Panc1 (cell line): ENCODE data around the gene SEC11A. TPM values are rescaled to one million over a fixed set of nuclear protein-coding genes. Genes with fewer than 3 reads are reported as not detected.

Experiments used
- ATAC-seq: fragments of 200-7000 bp; cut with Tn5 transposase; 2 replicates; pipeline ENCODE4 v1.9.1; 2020; ENCODE audit warnings: mild to moderate bottlenecking, moderate library complexity
- BruUV-seq: library from RNA; stranded (reverse); fragments of 400-500 nt; replicated peaks from 2 replicates; lab custom pipeline; 2021; lab: Mats Ljungman, UMichigan
- CTCF ChIA-PET: fragments of 300-600 bp; sonication (Branson Sonifier 250); formaldehyde crosslinking; loops from one replicate; lab custom pipeline; 2022; ENCODE audit warnings: antibody characterized with exemption; lab: Charles Lee
- POLR2A ChIA-PET: fragments of 300-600 bp; sonication (Branson Sonifier 250); formaldehyde crosslinking; loops from one replicate; lab custom pipeline; 2022; ENCODE audit warnings: antibody characterized with exemption; lab: Charles Lee
- DNase-seq: peaks from one replicate; pipeline ENCODE4 v3.0.0-alpha.2; 2010; ENCODE audit warnings: low read depth, low spot score
- H3K27ac ChIP-seq: 2 replicates; pipeline ENCODE4 v1.5.1; 2011; ENCODE audit warnings: mild to moderate bottlenecking, low read length, inconsistent platforms
- H3K27me3 ChIP-seq: fragments of 200-500 bp; sonication (Bioruptor generic); 2 replicates; pipeline ENCODE4 v1.6.0; 2014; ENCODE audit warnings: low read length, inconsistent platforms; ENCODE audit not compliant: control insufficient read depth, insufficient read depth
- H3K36me3 ChIP-seq: fragments of 200-500 bp; sonication (Bioruptor generic); 2 replicates; pipeline ENCODE4 v1.5.1; 2014; ENCODE audit warnings: inconsistent platforms, mild to moderate bottlenecking, low read length, moderate library complexity; ENCODE audit not compliant: control insufficient read depth, insufficient read depth
- H3K4me1 ChIP-seq: 2 replicates; pipeline ENCODE4 v1.5.1; 2011; ENCODE audit warnings: inconsistent platforms, mild to moderate bottlenecking, low read length, moderate library complexity; ENCODE audit not compliant: control insufficient read depth, insufficient read depth
- H3K4me3 ChIP-seq, 2 experiments: 2 replicates each; pipeline ENCODE4 v1.5.1; 2011 to 2012; ENCODE audit warnings: low read depth in 2 of 2, low read length in 2 of 2, mild to moderate bottlenecking in 2 of 2, inconsistent platforms in 1 of 2, moderate library complexity in 1 of 2
- H3K9me3 ChIP-seq: fragments of 200-500 bp; sonication (Bioruptor generic); 2 replicates; pipeline ENCODE4 v1.5.1; 2014; ENCODE audit warnings: low read depth, mild to moderate bottlenecking, inconsistent platforms, low read length, moderate library complexity; ENCODE audit not compliant: control insufficient read depth, insufficient read depth
- CTCF ChIP-seq: fragments of 450-650 bp; IDR thresholded peaks from 2 replicates; pipeline ENCODE4 v1.5.1; 2017; ENCODE audit warnings: mild to moderate bottlenecking
- POLR2AphosphoS5 ChIP-seq: IDR thresholded peaks from 2 replicates; pipeline ENCODE4 v1.6.1; 2012; ENCODE audit warnings: mild to moderate bottlenecking, low read depth, low read length, moderate library complexity
- REST ChIP-seq, 2 experiments: IDR thresholded peaks; 2 replicates each; pipeline ENCODE4 v1.6.1; 2011 to 2012; ENCODE audit warnings: low read depth in 2 of 2, control low read depth in 1 of 2, low read length in 1 of 2, mild to moderate bottlenecking in 1 of 2, moderate library complexity in 1 of 2; ENCODE audit not compliant: insufficient read depth in 1 of 2
- SIN3A ChIP-seq: IDR thresholded peaks from 2 replicates; pipeline ENCODE4 v1.6.1; 2012; ENCODE audit warnings: low read depth, mild to moderate bottlenecking, low read length, moderate library complexity, borderline replicate concordance; ENCODE audit not compliant: insufficient read depth
- TCF7L2 ChIP-seq: IDR thresholded peaks from 2 replicates; pipeline ENCODE4 v1.6.1; 2011; ENCODE audit warnings: mild to moderate bottlenecking, low read depth, low read length, inconsistent platforms
- in situ Hi-C: cut with HindIII; loops from 2 replicates; pipeline ENCODE4 v1.10.0; 2016; ENCODE audit warnings: low sequenced_read_pairs, low pct_unique_long_range_greater_than_20kb
- intact Hi-C: fragments of 100-400 bp; cut with micrococcal nuclease; formaldehyde crosslinking; loops from one replicate; pipeline ENCODE4 v1.10.0; 2022; ENCODE audit not compliant: unreplicated experiment
- total RNA-seq: library from RNA; stranded (reverse); gene quantifications from one replicate; pipeline ENCODE4 v1.2.1, GENCODE V29; 2021; ENCODE audit not compliant: unreplicated experiment

The SEC11A gene
- total RNA-seq, 1 experiment from 2014 or later, result 164 TPM

- in situ Hi-C loops (no loop called here), intact Hi-C loops (loop anchor here (5.0 kb wide), 1 partner anchor 272 kb away; no protein-coding TSS in a partner anchor)
- H3K4me3 ChIP-seq, result peak overlapping the region; percentile 87 to 92
- no peaks in the 10 kb centered on the region; the same call in 1 of the 2 replicates for H3K36me3 ChIP-seq
- DNase-seq (peak; percentile 67), ATAC-seq (peak; percentile 64)
- ChIA-PET CTCF (no interaction called here), POLR2A (no interaction called here)
- no peak for TF ChIP-seq POLR2AphosphoS5
- TF ChIP-seq TCF7L2, result no peak
- no peak for TF ChIP-seq SIN3A
- TF ChIP-seq CTCF, result peak; percentile 86
- H3K9me3 ChIP-seq, result no peaks in the 10 kb centered on the region
- no peaks in the 10 kb centered on the region for H3K27me3 ChIP-seq
- TSS peak; percentile 89 for BruUV-seq
- H3K4me1 ChIP-seq, result peaks cover 24% of the 10 kb centered on the region
- peak overlapping the region; percentile 96 for H3K27ac ChIP-seq
These were observed 61.1 kb downstream of the SEC11A start for GRCh38 chr15:84654689-84655453.

- BruUV-seq, result no TSS peak
- peak; percentile 57 for DNase-seq
- intact Hi-C loops (no loop called here), in situ Hi-C loops (no loop called here)
- ChIA-PET POLR2A (no interaction called here), CTCF (interaction anchor here (0.6 to 1.0 kb wide), 2 partner anchors 17 to 274 kb away, joined by 3 to 4 read pairs; no protein-coding TSS in a partner anchor)
- peak; percentile 92 for ATAC-seq
- no peaks in the 10 kb centered on the region; the same call in 1 of the 2 replicates for H3K36me3 ChIP-seq
- H3K27ac ChIP-seq, result peak within 1 kb of the TSS; percentile 96
- 0 out of 2 replicates have a peak, but pooled peaks have one; percentile 35 for TF ChIP-seq TCF7L2
- TF ChIP-seq CTCF, result no peak
- peak; percentile 92 for TF ChIP-seq POLR2AphosphoS5
- peak; percentile 78 for TF ChIP-seq SIN3A
- H3K4me1 ChIP-seq, result peaks cover 19% of the 10 kb centered on the region
- H3K9me3 ChIP-seq, result no peaks in the 10 kb centered on the region
- no peaks in the 10 kb centered on the region for H3K27me3 ChIP-seq
- H3K4me3 ChIP-seq, result peak within 1 kb of the TSS; percentile 87 to 92
These were observed 61.8 kb downstream of the SEC11A start, which contains the start of gene WDR73 for GRCh38 chr15:84653910-84654688. TSS of gene WDR73 (minus strand) at chr15:84654283. CDS start at chr15:84654274, 9 bp downstream.

DNA sequence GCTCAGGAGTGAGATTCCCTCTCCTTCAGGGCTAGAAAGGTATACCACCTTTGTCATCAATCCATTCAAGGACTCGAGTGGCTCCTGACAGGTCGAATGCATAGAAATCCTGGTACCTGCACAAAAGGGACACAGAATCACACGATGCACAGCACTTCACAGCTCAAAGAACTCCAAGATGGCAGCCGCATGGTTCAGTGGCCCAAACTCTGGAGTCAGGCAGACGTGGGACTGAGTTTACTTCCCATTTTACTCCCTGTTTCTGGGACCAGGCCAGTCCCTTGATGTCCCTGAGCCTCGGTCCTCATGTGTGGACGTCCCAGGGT, 62.4 kb downstream of the SEC11A start:
- Histone ChIP-seq H3K4me1 (peaks cover 14% of the 10 kb centered on the region), H3K36me3 (no peaks in the 10 kb centered on the region; the same call in none of the 2 replicates), H3K9me3 (no peaks in the 10 kb centered on the region), H3K27me3 (no peaks in the 10 kb centered on the region), H3K27ac (peak overlapping the region; percentile 96), H3K4me3 (peak overlapping the region; percentile 87 to 92)
- CTCF ChIA-PET, result interaction anchor here (0.6 to 1.1 kb wide), 3 partner anchors 17 to 275 kb away, joined by 3 to 4 read pairs (median 3); partner anchors contain the start of gene ZSCAN2
- TSS peak; percentile 94 for BruUV-seq
- in situ Hi-C loops (no loop called here), intact Hi-C loops (no loop called here)
- ATAC-seq, result no peak; the same call in 1 of the 2 replicates
- POLR2A ChIA-PET, result no interaction called here
- DNase-seq, result no peak
- TF ChIP-seq SIN3A (no peak), CTCF (no peak), POLR2AphosphoS5 (no peak), REST (IDR thresholded peaks at IDR 0.05; ENCODE audit: insufficient read depth in 1 of 2, low read depth in 2 of 2, low read length in 1 of 2) (no peak), TCF7L2 (no peak)
